Stomach (tissue), 4 donors: Measurements from ENCODE around the gene ZNRF3.

Experiments used
- POLR2A ChIP-seq, 4 donors: fragments of 450-650 bp; IDR thresholded peaks; one replicate each; pipeline ENCODE4 v1.6.1; 2016; ENCODE audit warnings: antibody characterized with exemption in 4 of 4, control low read depth in 2 of 4, mild to moderate bottlenecking in 1 of 4, moderate library complexity in 1 of 4
- TF ChIP-seq, protein P1 (sequence below), 7 experiments: fragments of 450-650 bp in 4 of 7; fragments of 200-600 bp in 3 of 7; sonication (generic) in 3 of 7; IDR thresholded peaks; one replicate each; pipeline ENCODE4 v1.5.1; 2016 to 2019; ENCODE audit warnings: antibody characterized with exemption in 7 of 7, control low read depth in 2 of 7, mild to moderate bottlenecking in 1 of 7

DNA sequence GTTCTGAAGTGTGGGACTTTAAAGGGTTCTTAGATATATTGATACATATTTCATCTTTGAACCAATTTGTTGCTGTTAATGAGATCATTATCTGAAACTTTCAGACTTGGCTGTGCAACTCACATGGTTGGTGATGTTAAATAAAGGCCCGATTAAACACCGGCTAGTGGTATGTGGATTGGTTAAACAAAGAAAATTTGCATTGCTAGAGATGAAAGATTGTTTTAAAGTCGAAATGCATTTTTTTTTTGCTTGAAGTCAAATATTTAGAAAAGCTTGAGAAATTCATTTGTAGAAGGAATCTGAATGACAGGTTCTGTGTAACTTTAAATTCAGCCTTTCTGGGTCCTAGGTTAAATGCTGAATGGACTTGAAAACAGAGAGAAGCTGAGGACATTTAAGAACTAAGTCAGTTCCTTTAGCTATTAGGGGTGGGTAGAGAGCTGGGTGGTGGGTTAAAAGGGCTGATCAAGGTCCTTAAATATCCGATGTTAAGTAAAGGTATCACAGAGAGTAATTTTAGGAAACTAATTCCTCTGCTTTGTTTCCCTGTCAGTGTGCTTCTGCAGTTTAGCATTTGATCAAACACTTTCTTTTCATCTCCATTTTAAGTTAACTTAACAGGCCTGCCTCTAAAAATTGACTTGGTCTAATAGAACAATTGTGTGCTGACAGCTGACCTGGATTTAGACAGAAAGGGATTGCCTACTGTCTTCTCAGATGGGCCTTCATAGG lies 4.5 kb downstream of the ZNRF3 start:
- TF ChIP-seq, protein P1, sequence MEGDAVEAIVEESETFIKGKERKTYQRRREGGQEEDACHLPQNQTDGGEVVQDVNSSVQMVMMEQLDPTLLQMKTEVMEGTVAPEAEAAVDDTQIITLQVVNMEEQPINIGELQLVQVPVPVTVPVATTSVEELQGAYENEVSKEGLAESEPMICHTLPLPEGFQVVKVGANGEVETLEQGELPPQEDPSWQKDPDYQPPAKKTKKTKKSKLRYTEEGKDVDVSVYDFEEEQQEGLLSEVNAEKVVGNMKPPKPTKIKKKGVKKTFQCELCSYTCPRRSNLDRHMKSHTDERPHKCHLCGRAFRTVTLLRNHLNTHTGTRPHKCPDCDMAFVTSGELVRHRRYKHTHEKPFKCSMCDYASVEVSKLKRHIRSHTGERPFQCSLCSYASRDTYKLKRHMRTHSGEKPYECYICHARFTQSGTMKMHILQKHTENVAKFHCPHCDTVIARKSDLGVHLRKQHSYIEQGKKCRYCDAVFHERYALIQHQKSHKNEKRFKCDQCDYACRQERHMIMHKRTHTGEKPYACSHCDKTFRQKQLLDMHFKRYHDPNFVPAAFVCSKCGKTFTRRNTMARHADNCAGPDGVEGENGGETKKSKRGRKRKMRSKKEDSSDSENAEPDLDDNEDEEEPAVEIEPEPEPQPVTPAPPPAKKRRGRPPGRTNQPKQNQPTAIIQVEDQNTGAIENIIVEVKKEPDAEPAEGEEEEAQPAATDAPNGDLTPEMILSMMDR (IDR thresholded peaks at IDR 0.05): no peak
- no peak for TF ChIP-seq POLR2A (IDR thresholded peaks at IDR 0.05)
